Astrocyte of the spinal cord (primary cell): ENCODE results near the gene HECTD1.
A peak's percentile ranks its signal among the peaks of the same experiment; 100 is the strongest.
"Not testable (repeated sequence)": the region's sequence is repeated elsewhere in the genome, so short reads cannot be mapped to it uniquely, and the experiment has no call there.

Source experiments
- DNase-seq: peaks from one replicate; pipeline ENCODE4 v3.0.0; 2011; ENCODE audit warnings: low read depth, low spot score
- H3K4me3 ChIP-seq: 2 replicates; pipeline ENCODE4 v1.5.1; 2011; ENCODE audit warnings: low read depth, mild to moderate bottlenecking, low read length, moderate library complexity
- in situ Hi-C: cut with HindIII; loops from 2 replicates; pipeline ENCODE4 v1.10.0; 2017; ENCODE audit warnings: low sequenced_read_pairs
- TF ChIP-seq, protein P1 (sequence below): IDR thresholded peaks from 2 replicates; pipeline ENCODE4 v1.5.1; 2012; ENCODE audit warnings: low read depth, mild to moderate bottlenecking, low read length, inconsistent platforms

The HECTD1 gene

DNA sequence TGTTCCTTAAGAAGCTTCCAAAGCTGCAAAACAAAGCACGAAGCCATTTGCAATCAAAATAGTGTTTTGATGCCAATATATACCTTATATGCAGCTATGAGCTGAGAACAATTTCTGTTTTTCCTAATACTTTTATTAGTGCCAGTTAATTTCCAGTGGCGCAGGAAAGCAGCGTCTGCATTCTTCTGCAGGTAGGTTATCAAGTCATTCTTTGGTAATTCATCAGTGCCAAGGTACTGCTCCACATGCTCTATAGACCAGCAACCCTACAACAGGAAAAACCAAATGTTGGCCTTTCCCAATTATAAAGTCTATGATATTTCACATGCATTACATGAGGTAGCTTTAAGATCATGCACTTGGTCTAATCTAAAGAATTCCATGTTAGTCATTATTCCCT, 93.8 kb downstream of the HECTD1 start:
- in situ Hi-C loops: no loop called here
- no peak for DNase-seq
- TF ChIP-seq, protein P1, sequence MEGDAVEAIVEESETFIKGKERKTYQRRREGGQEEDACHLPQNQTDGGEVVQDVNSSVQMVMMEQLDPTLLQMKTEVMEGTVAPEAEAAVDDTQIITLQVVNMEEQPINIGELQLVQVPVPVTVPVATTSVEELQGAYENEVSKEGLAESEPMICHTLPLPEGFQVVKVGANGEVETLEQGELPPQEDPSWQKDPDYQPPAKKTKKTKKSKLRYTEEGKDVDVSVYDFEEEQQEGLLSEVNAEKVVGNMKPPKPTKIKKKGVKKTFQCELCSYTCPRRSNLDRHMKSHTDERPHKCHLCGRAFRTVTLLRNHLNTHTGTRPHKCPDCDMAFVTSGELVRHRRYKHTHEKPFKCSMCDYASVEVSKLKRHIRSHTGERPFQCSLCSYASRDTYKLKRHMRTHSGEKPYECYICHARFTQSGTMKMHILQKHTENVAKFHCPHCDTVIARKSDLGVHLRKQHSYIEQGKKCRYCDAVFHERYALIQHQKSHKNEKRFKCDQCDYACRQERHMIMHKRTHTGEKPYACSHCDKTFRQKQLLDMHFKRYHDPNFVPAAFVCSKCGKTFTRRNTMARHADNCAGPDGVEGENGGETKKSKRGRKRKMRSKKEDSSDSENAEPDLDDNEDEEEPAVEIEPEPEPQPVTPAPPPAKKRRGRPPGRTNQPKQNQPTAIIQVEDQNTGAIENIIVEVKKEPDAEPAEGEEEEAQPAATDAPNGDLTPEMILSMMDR: no peak
- no peak overlapping the region for H3K4me3 ChIP-seq

DNA sequence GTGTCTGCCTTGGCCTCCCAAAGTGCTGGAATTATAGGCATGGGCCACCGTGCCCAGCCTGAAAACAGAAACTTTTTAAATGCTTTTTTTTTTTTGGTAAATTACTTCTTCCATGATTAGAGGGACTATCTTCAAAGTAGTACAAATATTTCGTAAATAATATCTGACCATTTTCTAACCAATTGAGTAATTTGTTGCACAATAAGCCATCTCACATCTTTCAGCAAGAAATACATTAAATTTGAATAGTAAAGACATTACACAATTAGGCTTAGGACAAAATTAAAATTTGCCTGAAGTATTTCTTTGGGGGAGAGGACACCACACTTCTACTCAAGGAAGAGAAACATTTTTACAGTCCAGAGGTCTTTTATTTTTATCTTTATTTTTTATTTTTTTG, 96.7 kb downstream of the HECTD1 start:
- TF ChIP-seq, protein P1: no peak
- in situ Hi-C loops: no loop called here

DNA sequence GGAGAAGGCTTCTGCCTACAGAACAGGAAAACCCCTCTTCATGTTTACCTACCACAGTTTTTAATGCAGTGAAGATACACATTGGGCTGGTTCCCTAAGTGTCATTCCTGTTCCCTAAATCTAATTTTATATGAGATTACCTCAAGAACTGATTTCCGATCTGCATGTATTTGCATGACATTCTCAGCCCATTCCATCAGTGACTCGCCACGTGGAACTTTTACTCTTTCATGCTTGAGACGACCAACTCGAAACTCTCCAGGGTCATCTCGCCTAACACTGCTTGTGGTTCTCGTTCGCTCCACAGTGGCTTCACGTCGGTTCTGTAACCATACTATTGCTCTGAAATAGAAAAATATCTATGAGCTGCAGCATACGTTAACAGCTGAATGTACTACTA, 98.3 kb downstream of the HECTD1 start:
- no peak for DNase-seq
- TF ChIP-seq, protein P1: no peak
- no peak overlapping the region for H3K4me3 ChIP-seq
- in situ Hi-C loops: no loop called here

More for the DNA sequence above, 96.7 kb downstream of the HECTD1 start:
- H3K4me3 ChIP-seq: no peak overlapping the region
- no peak for DNase-seq

DNA sequence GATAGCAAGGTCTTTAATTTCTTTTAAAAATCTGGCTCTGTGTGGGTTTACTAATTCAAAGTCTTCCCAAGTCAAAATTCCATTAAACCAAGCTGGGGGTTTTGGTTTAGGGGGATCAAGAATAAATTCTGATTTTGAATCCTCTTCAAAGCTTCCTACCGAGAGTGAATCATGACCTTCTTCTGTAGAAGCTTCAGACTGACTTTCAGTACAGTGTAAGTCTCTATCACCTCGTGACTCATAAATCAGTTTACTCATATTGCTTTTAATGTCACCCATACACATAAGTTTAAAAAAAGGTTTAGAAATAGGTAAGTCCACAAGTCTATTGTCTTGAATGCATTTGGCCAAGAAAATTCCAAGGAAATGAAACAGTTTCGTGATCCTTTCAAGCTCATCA, 100.8 kb downstream of the HECTD1 start:
- in situ Hi-C loops: no loop called here
- no peak overlapping the region for H3K4me3 ChIP-seq
- TF ChIP-seq, protein P1: no peak
- DNase-seq: peak; percentile 18

DNA sequence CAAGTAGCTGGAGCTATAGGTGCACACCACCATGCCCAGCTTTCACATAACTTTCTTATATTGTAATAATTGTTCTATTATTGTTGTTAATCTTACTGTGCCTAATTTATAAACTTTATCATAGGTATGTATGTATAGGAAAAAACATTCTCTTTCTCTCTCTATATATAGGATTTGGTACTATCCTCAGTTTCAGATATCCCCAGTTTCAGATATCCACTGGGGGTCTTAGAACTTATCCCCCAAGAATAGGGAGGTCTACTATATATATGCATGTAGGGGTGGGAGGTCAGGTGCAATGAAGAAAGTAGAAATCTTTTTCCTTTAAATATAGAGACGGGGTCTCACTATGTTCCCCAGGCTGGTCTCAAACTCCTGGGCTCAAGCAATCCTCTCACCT, 110.5 kb downstream of the HECTD1 start:
- H3K4me3 ChIP-seq: no peak overlapping the region
- in situ Hi-C loops: no loop called here
- no peak for DNase-seq
- TF ChIP-seq, protein P1: no peak

DNA sequence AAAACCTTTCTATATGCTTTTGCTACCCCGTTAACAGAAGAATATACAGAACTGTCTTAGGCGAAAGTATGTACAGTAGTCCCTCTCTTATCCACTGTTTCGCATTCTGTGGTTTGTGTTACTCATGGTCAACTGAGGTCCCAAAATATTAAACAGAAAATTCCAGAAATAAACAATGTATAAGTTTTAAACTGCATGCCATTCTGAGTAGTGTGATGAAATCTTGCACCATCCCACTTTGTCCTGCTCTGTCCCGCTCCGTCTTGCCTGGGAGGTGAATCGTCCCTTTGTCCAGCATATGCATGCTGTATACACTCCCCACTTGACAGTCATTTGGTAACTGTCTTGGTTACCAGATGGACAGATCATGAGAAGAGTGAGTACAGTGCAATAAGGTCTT, 111.3 kb downstream of the HECTD1 start:
- TF ChIP-seq, protein P1: no peak

DNA sequence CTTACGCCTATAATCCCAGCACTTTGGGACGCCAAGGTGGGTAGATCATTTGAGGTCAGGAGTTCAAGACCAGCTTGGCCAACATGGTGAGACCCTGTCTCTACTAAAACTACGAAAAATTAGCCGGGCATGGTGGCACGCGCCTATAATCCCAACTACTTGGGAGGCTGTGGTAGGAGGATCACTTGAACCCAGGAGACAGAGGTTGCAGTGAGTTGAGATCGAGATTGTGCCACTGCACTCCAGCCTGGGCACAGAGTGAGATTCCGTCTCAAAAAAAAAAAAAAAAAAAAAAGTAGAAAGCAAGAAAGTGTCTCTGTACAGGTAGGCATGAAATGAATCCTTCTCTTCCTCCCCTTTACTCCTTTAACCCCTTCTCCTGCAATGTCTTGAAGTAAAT, 111.8 kb downstream of the HECTD1 start:
- in situ Hi-C loops, DNase-seq, H3K4me3 ChIP-seq: not testable (repeated sequence)

More for the DNA sequence above, 111.3 kb downstream of the HECTD1 start:
- DNase-seq: no peak
- no peak overlapping the region for H3K4me3 ChIP-seq
- in situ Hi-C loops: no loop called here

DNA sequence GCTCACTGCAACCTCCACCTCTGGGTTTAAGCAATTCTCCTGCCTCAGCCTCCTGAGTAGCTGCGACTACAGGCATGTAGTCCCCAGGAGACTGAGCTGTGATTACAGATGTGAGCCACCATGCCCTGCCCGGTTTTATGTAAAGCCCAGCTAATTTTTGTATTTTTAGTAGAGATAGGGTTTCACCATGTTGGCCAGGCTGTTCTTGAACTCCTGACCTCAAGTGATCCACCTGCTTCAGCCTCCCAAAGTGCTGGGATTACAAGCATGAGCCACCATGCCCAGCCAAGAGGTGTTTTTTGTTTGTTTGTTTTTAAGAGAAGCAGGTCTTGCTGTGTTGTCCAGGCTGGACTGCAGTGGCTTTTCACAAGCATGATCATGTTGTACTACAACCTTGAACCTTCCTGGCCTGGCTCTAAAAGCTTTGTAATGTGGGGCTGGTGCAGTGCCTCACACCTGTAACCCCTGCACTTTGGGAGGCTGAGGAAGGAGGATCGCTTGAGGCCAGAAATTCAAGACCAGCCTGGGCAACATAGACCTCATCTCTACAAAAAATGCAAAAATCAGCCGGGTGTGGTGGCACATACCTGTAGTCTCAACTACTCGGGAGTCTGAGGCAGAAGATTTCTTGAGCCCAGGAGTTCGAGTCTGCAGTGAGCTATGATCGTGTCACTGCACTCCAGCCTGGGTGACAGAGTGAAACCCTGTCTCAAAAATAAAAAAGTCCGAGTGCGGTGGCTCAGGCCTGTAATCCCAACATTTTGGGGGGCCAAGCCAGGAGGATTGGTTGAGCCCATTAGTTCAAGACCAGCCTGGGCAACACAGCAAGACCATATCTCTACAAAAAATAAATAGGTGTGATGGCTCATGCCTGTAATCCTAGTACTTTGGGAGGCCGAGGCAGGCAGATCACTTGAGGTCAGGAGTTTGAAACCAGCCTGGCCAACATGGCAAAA, 113.4 kb downstream of the HECTD1 start:
- in situ Hi-C loops, H3K4me3 ChIP-seq, DNase-seq: not testable (repeated sequence)
